GM12865 (cell line): ENCODE measurements around the gene CREB1.

Experiments
- DNase-seq: peaks from one replicate; pipeline ENCODE4 v3.0.0; 2010; ENCODE audit warnings: low read depth
- H3K4me3 ChIP-seq: 2 replicates; pipeline ENCODE4 v1.5.1; 2011; ENCODE audit warnings: mild to moderate bottlenecking, low read depth, low read length, control low read depth
- CTCF ChIP-seq: IDR thresholded peaks from 2 replicates; pipeline ENCODE4 v1.5.1; 2011; ENCODE audit warnings: low read length, control low read depth, low read depth, inconsistent platforms; ENCODE audit not compliant: insufficient read depth; ENCODE audit errors: missing control alignments

CREB1 gene

GRCh38 chr2:207561386-207562080 is 31.8 kb downstream of the CREB1 start:
- H3K4me3 ChIP-seq = no peak overlapping the region
- no peak for DNase-seq
- no peak for TF ChIP-seq CTCF

- H3K4me3 ChIP-seq = no peak overlapping the region
- DNase-seq = no peak
- no peak for TF ChIP-seq CTCF
Observed at GRCh38 chr2:207565736-207566500, 36.2 kb downstream of the CREB1 start.

GRCh38 chr2:207567671-207568070 is 37.9 kb downstream of the CREB1 start:
- H3K4me3 ChIP-seq = no peak overlapping the region
- TF ChIP-seq CTCF = no peak
- DNase-seq = no peak

DNA sequence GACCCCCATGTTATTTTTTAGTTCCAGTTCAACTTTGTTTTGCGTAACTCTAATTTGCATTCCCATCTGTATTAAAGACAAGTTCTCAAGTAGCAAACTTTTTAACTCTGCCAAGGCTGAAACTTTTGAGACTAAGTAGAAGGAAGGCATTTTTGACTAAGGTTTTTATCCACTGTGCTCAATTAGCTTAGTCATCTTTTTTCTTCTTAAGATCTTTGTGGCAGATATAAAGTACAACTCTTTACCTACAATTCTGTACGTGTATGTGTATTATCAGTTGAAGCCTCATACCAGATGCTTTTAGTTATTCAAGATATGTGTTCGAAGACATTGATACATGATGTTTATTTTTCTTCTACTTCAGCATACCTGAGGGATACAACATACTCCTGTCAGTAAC is 41.6 kb downstream of the CREB1 start:
- no peak for TF ChIP-seq CTCF
- no peak overlapping the region for H3K4me3 ChIP-seq
- no peak for DNase-seq

DNA sequence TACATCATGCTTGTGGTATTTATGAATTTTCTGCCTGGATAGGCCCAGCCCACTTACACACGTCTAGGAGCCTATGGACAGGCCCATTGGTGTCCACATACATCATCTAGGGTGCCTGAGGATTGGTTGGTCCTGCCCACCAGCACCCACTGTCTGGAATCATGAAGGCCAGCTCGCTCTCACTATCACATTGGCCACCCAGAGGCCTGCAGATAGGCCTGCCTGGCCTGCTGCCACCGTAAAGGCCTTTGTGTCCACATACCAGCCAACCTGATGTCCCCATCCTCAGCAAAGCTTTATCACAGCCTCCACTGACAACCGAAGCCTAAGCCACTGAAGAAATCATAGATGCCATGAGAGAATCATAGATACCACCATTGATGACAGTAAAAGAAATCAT is 55.2 kb downstream of the CREB1 start:
- H3K4me3 ChIP-seq = no peak overlapping the region
- TF ChIP-seq CTCF = no peak
- DNase-seq = no peak

DNA sequence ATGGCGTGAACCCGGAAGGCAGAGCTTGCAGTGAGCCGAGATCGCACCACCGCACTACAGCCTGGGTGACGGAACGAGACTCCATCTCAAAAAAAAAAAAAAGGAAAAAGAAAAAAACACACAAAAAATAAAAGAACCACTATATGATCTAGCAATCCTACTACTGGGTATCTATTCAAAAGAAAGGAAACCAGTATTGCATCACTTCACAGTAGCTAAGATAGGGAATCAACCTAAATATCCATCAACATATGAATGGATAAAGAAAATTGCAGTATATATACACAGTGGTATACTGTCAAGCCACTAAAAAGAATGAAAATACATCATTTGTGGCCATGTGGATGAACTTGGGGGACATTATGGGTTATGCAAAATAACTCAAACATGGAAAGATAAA is 57.5 kb downstream of the CREB1 start:
- no peak for DNase-seq
- H3K4me3 ChIP-seq = no peak overlapping the region
- no peak for TF ChIP-seq CTCF
